Activated T-cell treated with anti-CD3 and anti-CD28 coated beads, Interleukin-2, amount 50 U/mL, for 72 hours (primary cell): ENCODE measurements around the gene MRGPRX2. TPM values are rescaled to one million over a fixed set of nuclear protein-coding genes. Genes with fewer than 3 reads are reported as not detected.

Source experiments
- ATAC-seq, 2 donors: fragments of 150-1000 bp; cut with Tn5 transposase; replicated peaks in 1 of 2; 2 replicates each; pipeline ENCODE4 v1.10.0; 2021; ENCODE audit warnings: moderate library complexity in 2 of 2, mild to moderate bottlenecking in 1 of 2
- DNase-seq, 2 donors: peaks; one replicate each; pipeline ENCODE4 v3.0.0; 2021 to 2022; ENCODE audit warnings: mixed read lengths in 1 of 2
- H3K27ac Mint-ChIP-seq: one replicate; pipeline ENCODE4 v1.8.0; 2022; ENCODE audit warnings: mild to moderate bottlenecking, moderate library complexity, mixed read lengths
- H3K27me3 Mint-ChIP-seq: one replicate; pipeline ENCODE4 v1.8.0; 2022; ENCODE audit warnings: low read depth, mixed read lengths
- H3K36me3 Mint-ChIP-seq, 2 donors: one replicate each; pipeline ENCODE4 v1.8.0; 2022; ENCODE audit warnings: mixed read lengths in 2 of 2, mild to moderate bottlenecking in 1 of 2; ENCODE audit not compliant: insufficient read depth in 2 of 2
- H3K4me1 Mint-ChIP-seq: one replicate; pipeline ENCODE4 v1.8.0; 2022; ENCODE audit warnings: low read depth, mixed read lengths
- H3K4me3 Mint-ChIP-seq, 2 donors: one replicate each; pipeline ENCODE4 v1.8.0; 2022; ENCODE audit warnings: mild to moderate bottlenecking in 2 of 2, mixed read lengths in 2 of 2, moderate library complexity in 2 of 2
- H3K9me3 Mint-ChIP-seq, 2 donors: one replicate each; pipeline ENCODE4 v1.8.0; 2022; ENCODE audit warnings: mixed read lengths in 2 of 2
- total RNA-seq, 2 donors: library from RNA; stranded (reverse); gene quantifications; one replicate each; pipeline ENCODE4 v1.2.3, GENCODE V29; 2022

The MRGPRX2 gene
- total RNA-seq, 2 donors from 2014 or later: 0.16 TPM; not detected in 1

GRCh38 chr11:19018901-19019300, 41.6 kb downstream of the MRGPRX2 start:
- Mint-ChIP-seq H3K9me3 (no peaks in the 10 kb centered on the region), H3K4me3 (no peak overlapping the region), H3K4me1 (no peaks in the 10 kb centered on the region), H3K36me3 (no peaks in the 10 kb centered on the region), H3K27me3 (peaks cover 37% of the 10 kb centered on the region), H3K27ac (no peak overlapping the region)
- DNase-seq: no peak
- no peak for ATAC-seq

- H3K36me3 Mint-ChIP-seq: peaks cover 0 to 3% of the 10 kb centered on the region in 2 donors
- DNase-seq (no peak), ATAC-seq (no peak)
- no peaks in the 10 kb centered on the region for H3K4me1 Mint-ChIP-seq
- H3K27me3 Mint-ChIP-seq: peaks cover 18% of the 10 kb centered on the region
- peaks cover 4 to 5% of the 10 kb centered on the region in 2 donors for H3K9me3 Mint-ChIP-seq
- H3K4me3 Mint-ChIP-seq: no peak overlapping the region
- H3K27ac Mint-ChIP-seq: no peak overlapping the region
Measured at GRCh38 chr11:19013181-19013857, 47.2 kb downstream of the MRGPRX2 start.

- Mint-ChIP-seq H3K4me3 (no peak overlapping the region), H3K27me3 (peaks cover 11% of the 10 kb centered on the region), H3K27ac (no peak overlapping the region), H3K4me1 (no peaks in the 10 kb centered on the region), H3K36me3 (peaks cover 0 to 3% of the 10 kb centered on the region in 2 donors), H3K9me3 (peaks cover 4 to 12% of the 10 kb centered on the region in 2 donors)
- DNase-seq (no peak), ATAC-seq (no peak)
Measured at GRCh38 chr11:19012636-19013035, 47.9 kb downstream of the MRGPRX2 start.

Other genes starting within 250 kb of the MRGPRX2 start
- gene MRGPRX1, start 121.3 kb downstream of the MRGPRX2 start, total RNA-seq: not detected
- 10 to 100 TPM; 25.1 to 26.3 TPM for gene ZDHHC13, start 56.5 kb upstream of the MRGPRX2 start, total RNA-seq
- not detected for gene CSRP3, start 141.3 kb upstream of the MRGPRX2 start, total RNA-seq
- 10 to 100 TPM; 15.7 to 21.1 TPM for gene E2F8, start 180.2 kb upstream of the MRGPRX2 start, total RNA-seq